ENCODE results near the gene STH.
"Not testable (repeated sequence)": the region's sequence is repeated elsewhere in the genome, so short reads cannot be mapped to it uniquely, and the experiment has no call there.

Gene STH

GRCh38 chr17:45998987-45999899, at the start of gene STH:
STH (plus strand) TSS chr17:45999250; CDS start chr17:45999280, 30 bp downstream.
- FAIRE-seq, result no peak

GRCh38 chr17:45949755-45950320, 49.2 kb upstream of the STH start:
- FAIRE-seq (no peak), DNase-seq (ENCODE audit: low spot score) (no peak)

More at GRCh38 chr17:45998987-45999899, at the start of gene STH:
- no peak for DNase-seq (ENCODE audit: low spot score)

- no peak for FAIRE-seq
- no peak for DNase-seq (ENCODE audit: low spot score)
These were observed 48.2 kb upstream of the STH start for GRCh38 chr17:45950888-45951287.

- no peak for FAIRE-seq
- no peak for DNase-seq (ENCODE audit: low spot score)
These were observed 47.6 kb upstream of the STH start for GRCh38 chr17:45951403-45951802.

- FAIRE-seq (no peak), DNase-seq (ENCODE audit: low spot score) (no peak)
These were observed 47.1 kb upstream of the STH start for GRCh38 chr17:45951941-45952340.

GRCh38 chr17:45952814-45953320, 46.2 kb upstream of the STH start:
- no peak for DNase-seq (ENCODE audit: low spot score)
- no peak for FAIRE-seq

- no peak for FAIRE-seq
- DNase-seq (ENCODE audit: low spot score), result no peak
These were observed 45.5 kb upstream of the STH start for GRCh38 chr17:45953561-45953960.

- FAIRE-seq, result no peak
- no peak for DNase-seq (ENCODE audit: low spot score)
These were observed 44.1 kb upstream of the STH start for GRCh38 chr17:45954914-45955313.

- DNase-seq (ENCODE audit: low spot score) (no peak), FAIRE-seq (no peak)
These were observed 43.7 kb upstream of the STH start for GRCh38 chr17:45955326-45955725.

- no peak for FAIRE-seq
- no peak for DNase-seq (ENCODE audit: low spot score)
These were observed 43.0 kb upstream of the STH start for GRCh38 chr17:45956090-45956489.

- not testable (repeated sequence) for FAIRE-seq
These were observed 42.3 kb upstream of the STH start for GRCh38 chr17:45956746-45957145.

GRCh38 chr17:45958307-45958706, 40.7 kb upstream of the STH start:
- FAIRE-seq (no peak), DNase-seq (ENCODE audit: low spot score) (no peak)

More at GRCh38 chr17:45956746-45957145, 42.3 kb upstream of the STH start:
- not testable (repeated sequence) for DNase-seq (ENCODE audit: low spot score)

GRCh38 chr17:45958994-45959665, 39.9 kb upstream of the STH start:
- no peak for FAIRE-seq
- no peak for DNase-seq (ENCODE audit: low spot score)

- FAIRE-seq (no peak), DNase-seq (ENCODE audit: low spot score) (no peak)
These were observed 38.7 kb upstream of the STH start for GRCh38 chr17:45960311-45960710.

- DNase-seq (ENCODE audit: low spot score) (no peak), FAIRE-seq (no peak)
These were observed 37.8 kb upstream of the STH start for GRCh38 chr17:45961206-45961605.

GRCh38 chr17:45962221-45962972, 36.7 kb upstream of the STH start:
- FAIRE-seq (no peak), DNase-seq (ENCODE audit: low spot score) (no peak)

- no peak for FAIRE-seq
- no peak for DNase-seq (ENCODE audit: low spot score)
These were observed 35.8 kb upstream of the STH start for GRCh38 chr17:45963283-45963682.

GRCh38 chr17:45963889-45964288, 35.2 kb upstream of the STH start:
- DNase-seq (ENCODE audit: low spot score) (no peak), FAIRE-seq (no peak)

GRCh38 chr17:45964634-45965033, 34.4 kb upstream of the STH start:
- FAIRE-seq (no peak), DNase-seq (ENCODE audit: low spot score) (no peak)

GRCh38 chr17:45965812-45966211, 33.2 kb upstream of the STH start:
- DNase-seq (ENCODE audit: low spot score), result no peak

GRCh38 chr17:45966606-45967280, 32.3 kb upstream of the STH start:
- no peak for DNase-seq (ENCODE audit: low spot score)
- no peak for FAIRE-seq

More at GRCh38 chr17:45965812-45966211, 33.2 kb upstream of the STH start:
- no peak for FAIRE-seq

Measured in RCC 7860 (cell line).